Measurements from ENCODE around the gene C1orf74.

Gene C1orf74

DNA sequence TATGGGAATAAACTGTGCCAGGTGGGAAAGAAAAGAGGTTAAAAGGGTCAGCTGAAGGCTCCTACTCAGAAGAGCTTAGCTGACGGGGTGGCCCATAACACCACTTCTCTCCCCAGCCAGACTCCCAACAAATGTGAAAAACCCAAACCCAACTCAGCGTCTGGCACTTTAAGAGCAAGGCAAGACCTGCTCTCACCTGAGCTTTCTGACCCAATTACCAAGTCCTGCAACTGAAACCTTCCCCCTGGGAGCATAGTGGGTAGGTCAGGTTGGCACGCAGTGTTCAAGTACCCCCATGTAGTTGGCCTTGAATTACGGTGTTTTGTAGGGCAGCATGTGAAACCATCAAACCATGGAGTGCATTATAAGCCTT is 18.4 kb upstream of the C1orf74 start:
- TF ChIP-seq POLR2AphosphoS5 (IDR thresholded peaks at IDR 0.05; ENCODE audit: low read depth) = no peak
- TF ChIP-seq SPI1 (IDR thresholded peaks at IDR 0.05; ENCODE audit: borderline replicate concordance, low read depth) = no peak
- TF ChIP-seq REST (IDR thresholded peaks at IDR 0.05; ENCODE audit: insufficient replicate concordance, low read depth) = no peak
- TF ChIP-seq GABPA (IDR thresholded peaks at IDR 0.05; ENCODE audit: low read depth) = no peak
- TF ChIP-seq, protein P1, sequence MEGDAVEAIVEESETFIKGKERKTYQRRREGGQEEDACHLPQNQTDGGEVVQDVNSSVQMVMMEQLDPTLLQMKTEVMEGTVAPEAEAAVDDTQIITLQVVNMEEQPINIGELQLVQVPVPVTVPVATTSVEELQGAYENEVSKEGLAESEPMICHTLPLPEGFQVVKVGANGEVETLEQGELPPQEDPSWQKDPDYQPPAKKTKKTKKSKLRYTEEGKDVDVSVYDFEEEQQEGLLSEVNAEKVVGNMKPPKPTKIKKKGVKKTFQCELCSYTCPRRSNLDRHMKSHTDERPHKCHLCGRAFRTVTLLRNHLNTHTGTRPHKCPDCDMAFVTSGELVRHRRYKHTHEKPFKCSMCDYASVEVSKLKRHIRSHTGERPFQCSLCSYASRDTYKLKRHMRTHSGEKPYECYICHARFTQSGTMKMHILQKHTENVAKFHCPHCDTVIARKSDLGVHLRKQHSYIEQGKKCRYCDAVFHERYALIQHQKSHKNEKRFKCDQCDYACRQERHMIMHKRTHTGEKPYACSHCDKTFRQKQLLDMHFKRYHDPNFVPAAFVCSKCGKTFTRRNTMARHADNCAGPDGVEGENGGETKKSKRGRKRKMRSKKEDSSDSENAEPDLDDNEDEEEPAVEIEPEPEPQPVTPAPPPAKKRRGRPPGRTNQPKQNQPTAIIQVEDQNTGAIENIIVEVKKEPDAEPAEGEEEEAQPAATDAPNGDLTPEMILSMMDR (IDR thresholded peaks at IDR 0.05; ENCODE audit: insufficient read depth, low read length) = no peak
- H3K4me3 ChIP-seq (replicated peaks; ENCODE audit: insufficient read depth, low read length) = no peak overlapping the region
- no peak for DNase-seq (ENCODE audit: low read depth in 1 of 2, low spot score in 1 of 2)
- H3K27me3 ChIP-seq (ENCODE audit: insufficient read depth, poor library complexity, severe bottlenecking) = no peaks in the 10 kb centered on the region
- no peak overlapping the region for H3K27ac ChIP-seq (replicated peaks)

- Histone ChIP-seq H3K4me3 (replicated peaks; ENCODE audit: insufficient read depth, low read length) (no peak overlapping the region), H3K27me3 (ENCODE audit: insufficient read depth, poor library complexity, severe bottlenecking) (no peaks in the 10 kb centered on the region), H3K27ac (replicated peaks) (no peak overlapping the region)
- DNase-seq (ENCODE audit: low read depth in 1 of 2, low spot score in 1 of 2) = no peak
- TF ChIP-seq GABPA (IDR thresholded peaks at IDR 0.05; ENCODE audit: low read depth) = no peak
- TF ChIP-seq REST (IDR thresholded peaks at IDR 0.05; ENCODE audit: insufficient replicate concordance, low read depth) = no peak
- TF ChIP-seq POLR2AphosphoS5 (IDR thresholded peaks at IDR 0.05; ENCODE audit: low read depth) = no peak
Measured at GRCh38 chr1:209802117-209802779, 17.9 kb upstream of the C1orf74 start.

DNA sequence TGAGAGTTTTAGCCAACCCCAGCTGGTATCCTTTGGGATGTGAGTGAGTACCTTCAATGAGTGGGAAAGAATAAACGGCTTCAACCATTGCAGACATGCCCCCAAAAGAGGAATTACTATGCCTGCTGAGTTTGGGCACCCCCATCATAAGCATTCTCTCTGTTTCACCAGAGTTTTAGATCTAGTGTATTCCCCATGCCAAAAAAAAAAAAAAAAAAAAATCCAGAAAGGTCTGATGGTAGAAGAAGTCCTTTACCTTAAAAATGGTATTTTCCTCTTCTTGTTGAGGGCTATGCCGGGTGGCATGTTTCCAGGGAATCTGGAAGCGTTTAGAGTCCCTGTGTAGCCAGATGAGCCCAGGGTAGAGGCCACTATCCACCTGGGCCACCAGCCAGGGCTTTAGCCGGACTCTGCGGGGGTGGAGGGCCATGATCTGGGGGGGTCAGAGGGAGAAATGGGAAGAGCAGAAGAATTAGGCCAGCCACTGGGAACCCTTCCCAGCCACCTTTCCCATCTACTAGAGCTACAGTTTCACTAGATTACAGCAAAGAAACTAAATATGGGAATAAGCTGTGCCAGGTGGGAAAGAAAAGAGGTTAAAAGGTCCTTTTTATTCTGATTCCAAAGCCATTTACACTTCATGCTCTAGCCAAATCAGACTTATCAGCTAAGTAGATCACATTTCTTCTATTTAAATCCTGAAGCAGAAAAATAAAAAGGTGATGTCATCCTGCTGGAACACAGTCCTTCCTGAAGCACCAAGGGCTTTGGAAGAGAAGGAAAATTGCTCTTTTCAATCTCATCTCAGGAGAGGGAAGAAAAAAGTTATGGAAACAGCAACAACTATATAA is 16.9 kb upstream of the C1orf74 start:
- TF ChIP-seq SPI1 (IDR thresholded peaks at IDR 0.05; ENCODE audit: borderline replicate concordance, low read depth) = no peak
- TF ChIP-seq REST (IDR thresholded peaks at IDR 0.05; ENCODE audit: insufficient replicate concordance, low read depth) = no peak
- no peak for TF ChIP-seq GABPA (IDR thresholded peaks at IDR 0.05; ENCODE audit: low read depth)
- TF ChIP-seq, protein P1 (IDR thresholded peaks at IDR 0.05; ENCODE audit: insufficient read depth, low read length) = no peak
- no peak for TF ChIP-seq POLR2AphosphoS5 (IDR thresholded peaks at IDR 0.05; ENCODE audit: low read depth)
- Histone ChIP-seq H3K4me3 (replicated peaks; ENCODE audit: insufficient read depth, low read length) (no peak overlapping the region), H3K27ac (replicated peaks) (no peak overlapping the region), H3K27me3 (ENCODE audit: insufficient read depth, poor library complexity, severe bottlenecking) (no peaks in the 10 kb centered on the region)
- no peak for DNase-seq (ENCODE audit: low read depth in 1 of 2, low spot score in 1 of 2)

Measured in HL-60 (cell line).